GM12878 (cell line): Measurements from ENCODE around the gene LAYN. TPM values are rescaled to one million over a fixed set of nuclear protein-coding genes. Genes with fewer than 3 reads are reported as not detected.

Experiments
- ATAC-seq: fragments of 200-7000 bp; cut with Tn5 transposase; 3 replicates; pipeline ENCODE4 v1.9.1; 2020; ENCODE audit warnings: mild to moderate bottlenecking, moderate library complexity
- BruUV-seq: library from RNA; stranded (reverse); fragments of 400-500 nt; replicated peaks from 2 replicates; lab custom pipeline; 2021; lab: Mats Ljungman, UMichigan
- CTCF ChIA-PET: fragments of 300-600 bp; sonication (Branson Sonifier 250); formaldehyde crosslinking; extraction: SDS; loops from one replicate; lab custom pipeline; 2021; ENCODE audit warnings: inconsistent platforms; lab: Yijun Ruan, JAX
- POLR2A ChIA-PET: fragments of 350-600 bp; formaldehyde crosslinking; extraction: SDS; loops from one replicate; lab custom pipeline; 2021; ENCODE audit warnings: inconsistent platforms; lab: Charles Lee
- RAD21 ChIA-PET: fragments of 300-600 bp; sonication (Branson Sonifier 250); formaldehyde crosslinking; loops from one replicate; lab custom pipeline; 2023; ENCODE audit warnings: antibody characterized with exemption; ENCODE audit not compliant: unreplicated experiment; lab: Charles Lee
- SMC1A ChIA-PET: fragments of 300-600 bp; sonication (Branson Sonifier 250); formaldehyde crosslinking; loops from one replicate; lab custom pipeline; 2023; ENCODE audit not compliant: unreplicated experiment, uncharacterized antibody; lab: Charles Lee
- DNase-seq: peaks from one replicate; pipeline ENCODE4 v3.0.0-alpha.2; 2011; ENCODE audit warnings: low read depth, low spot score
- FAIRE-seq: peaks from 3 replicates; lab custom pipeline; 2011; peaks lifted over from hg19 to GRCh38; lab: Jason Lieb, UNC
- H2AFZ ChIP-seq: 2 replicates; pipeline ENCODE4 v1.6.0; 2011; ENCODE audit warnings: low read depth, low read length, control low read depth; ENCODE audit not compliant: control insufficient read depth
- H3K27ac ChIP-seq: 2 replicates; pipeline ENCODE4 v1.5.1; 2011; ENCODE audit warnings: control low read depth; ENCODE audit not compliant: control insufficient read depth, insufficient read depth
- H3K27me3 ChIP-seq, 2 experiments: replicated peaks in 1 of 2; 2 replicates each; pipeline versions ENCODE4 v1.6.0 to v1.6.1; 2011; ENCODE audit warnings: low read length in 1 of 2; ENCODE audit not compliant: control insufficient read depth in 2 of 2, insufficient read depth in 2 of 2
- H3K36me3 ChIP-seq, 2 experiments: 2 replicates each; pipeline ENCODE4 v1.5.1; 2011; ENCODE audit warnings: low read length in 1 of 2; ENCODE audit not compliant: control insufficient read depth in 2 of 2, insufficient read depth in 2 of 2
- H3K4me1 ChIP-seq: 2 replicates; pipeline ENCODE4 v1.6.1; 2011; ENCODE audit warnings: mild to moderate bottlenecking, low read length, moderate library complexity, mixed read lengths; ENCODE audit not compliant: control insufficient read depth, insufficient read depth
- H3K4me2 ChIP-seq: 2 replicates; pipeline ENCODE4 v1.6.0; 2011; ENCODE audit warnings: control low read depth; ENCODE audit not compliant: control insufficient read depth, insufficient read depth
- H3K4me3 ChIP-seq: fragments of 200-600 bp; sonication (generic); 2 replicates; pipeline ENCODE4 v1.5.1; 2016
- H3K79me2 ChIP-seq: 2 replicates; pipeline ENCODE4 v1.6.0; 2011; ENCODE audit warnings: low read length; ENCODE audit not compliant: control insufficient read depth, insufficient read depth
- H3K9ac ChIP-seq: 2 replicates; pipeline ENCODE4 v1.8.0; 2011; ENCODE audit warnings: low read length, control low read depth, mixed read lengths; ENCODE audit not compliant: control insufficient read depth, insufficient read depth
- H3K9me3 ChIP-seq: replicated peaks from 3 replicates; pipeline ENCODE4 v1.5.1; 2011; ENCODE audit warnings: mild to moderate bottlenecking, low read length; ENCODE audit not compliant: control insufficient read depth, insufficient read depth
- H4K20me1 ChIP-seq: 2 replicates; pipeline ENCODE4 v1.6.0; 2011; ENCODE audit not compliant: control insufficient read depth, insufficient read depth
- EED ChIP-seq: sonication (generic); IDR thresholded peaks from 2 replicates; pipeline ENCODE4 v1.6.1; 2016; ENCODE audit warnings: antibody characterized with exemption, low read depth
- EGR1 ChIP-seq, 2 experiments: IDR thresholded peaks; 1 replicate in 1 of 2; 2 replicates in 1 of 2; pipeline ENCODE4 v1.6.1; 2011 to 2012; ENCODE audit warnings: low read depth in 2 of 2, low read length in 2 of 2, borderline replicate concordance in 1 of 2, mild to moderate bottlenecking in 1 of 2, moderate library complexity in 1 of 2
- EP300 ChIP-seq, 2 experiments: fragments of 150-350 bp in 1 of 2; IDR thresholded peaks; 2 replicates each; pipeline ENCODE4 v1.6.1; 2011 to 2012; ENCODE audit warnings: low read depth in 2 of 2, low read length in 2 of 2, borderline replicate concordance in 1 of 2, improper control_type of control experiment in 1 of 2, inconsistent platforms in 1 of 2; ENCODE audit not compliant: control insufficient read depth in 1 of 2
- MYB ChIP-seq: fragments of 150-350 bp; IDR thresholded peaks from 2 replicates; pipeline ENCODE4 v1.6.1; 2014; ENCODE audit warnings: mild to moderate bottlenecking, low read depth, low read length, borderline replicate concordance
- NFIC ChIP-seq: IDR thresholded peaks from 2 replicates; pipeline ENCODE4 v1.6.1; 2012; ENCODE audit warnings: low read depth, mild to moderate bottlenecking, inconsistent platforms, low read length, moderate library complexity
- NR2C1 ChIP-seq: fragments of 450-650 bp; IDR thresholded peaks from 2 replicates; pipeline ENCODE4 v1.6.1; 2017; ENCODE audit warnings: antibody characterized with exemption, mild to moderate bottlenecking, moderate library complexity
- POLR2AphosphoS2 ChIP-seq: IDR thresholded peaks from 2 replicates; pipeline ENCODE4 v1.6.1; 2011; ENCODE audit warnings: low read depth, mild to moderate bottlenecking, low read length, improper control_type of control experiment, moderate library complexity
- ZBED1 ChIP-seq: IDR thresholded peaks from 2 replicates; pipeline ENCODE4 v1.6.1; 2016; ENCODE audit warnings: borderline replicate concordance
- WGBS: methylation state at CpG from one replicate; pipeline ENCODE4 v1.1.6; 2016; ENCODE audit warnings: low lambda C conversion rate; ENCODE audit not compliant: insufficient replicate concordance, insufficient coverage; ENCODE audit errors: missing lambda C conversion rate; 5-methylcytosine and 5-hydroxymethylcytosine counted together
- in situ Hi-C: fragments of 300-500 bp; cut with MboI; formaldehyde crosslinking; loops from 9 replicates; pipeline ENCODE4 v1.14.3; 2018; ENCODE audit warnings: mixed read lengths
- intact Hi-C: fragments of 100-400 bp; cut with micrococcal nuclease; formaldehyde crosslinking; loops from one replicate; pipeline ENCODE4 v1.14.2; 2022; ENCODE audit not compliant: unreplicated experiment
- polyA plus RNA-seq, 11 experiments: library from polyadenylated mRNA; depleted of rRNA in 4 of 11; unstranded in 6 of 11; stranded (reverse) in 5 of 11; fragments of >200 nt; fragmentation: Nextera tagmentation in 4 of 11; fragmentation: Illumina TruSeq in 1 of 11; extraction: Ambion mirVana in 4 of 11; extraction: Trizol in 1 of 11; gene quantifications; 1 replicate in 1 of 11; 2 replicates in 10 of 11; pipeline versions ENCODE4 v1.2.1 to v1.2.3, GENCODE V29; 2011 to 2016; ENCODE audit warnings: inconsistent platforms in 2 of 11, missing spikeins in 2 of 11, low read depth in 1 of 11
- total RNA-seq, 4 experiments: library from RNA; depleted of rRNA in 3 of 4; stranded (reverse); fragments of >200 nt in 3 of 4; fragmentation: Illumina TruSeq in 1 of 4; extraction: Trizol in 1 of 4; gene quantifications; 2 replicates each; pipeline versions ENCODE4 v1.2.1 to v1.2.3, GENCODE V29; 2013 to 2021

LAYN gene
- total and polyA plus RNA-seq, 10 of the 15 experiments (the other 5 are each of a cell fraction or from before 2014, with no cell fraction given) = 0.06 to 0.14 (median 0.10) TPM; not detected in 7

- H3K4me2 ChIP-seq = no peak overlapping the region
- no TSS peak for BruUV-seq
- no peak overlapping the region for H3K4me3 ChIP-seq
- ATAC-seq (no peak), DNase-seq (no peak), FAIRE-seq (no peak)
- H2AFZ ChIP-seq = no peak overlapping the region
- TF ChIP-seq ZBED1 (no peak), EED (no peak), EGR1 (IDR thresholded peaks at IDR 0.05; ENCODE audit: borderline replicate concordance in 1 of 2, low read depth in 2 of 2, low read length in 2 of 2) (no peak), NFIC (no peak), NR2C1 (no peak), MYB (no peak), POLR2AphosphoS2 (no peak), EP300 (IDR thresholded peaks at IDR 0.05; ENCODE audit: borderline replicate concordance in 1 of 2, control insufficient read depth in 1 of 2, low read depth in 2 of 2, low read length in 2 of 2) (no peak)
- H3K27me3 ChIP-seq = no peaks in the 10 kb centered on the region
- SMC1A ChIA-PET = interaction anchor here (1.6 kb wide), 1 partner anchor 12 kb away, joined by 4 read pairs; no protein-coding TSS in a partner anchor
- CTCF ChIA-PET = interaction anchor here (0.8 kb wide), 1 partner anchor 11 kb away, joined by 3 read pairs; no protein-coding TSS in a partner anchor
- no peak overlapping the region for H3K27ac ChIP-seq
- H3K4me1 ChIP-seq = no peaks in the 10 kb centered on the region
- H4K20me1 ChIP-seq = no peaks in the 10 kb centered on the region
- no peaks in the 10 kb centered on the region for H3K9me3 ChIP-seq
- H3K79me2 ChIP-seq = no peaks in the 10 kb centered on the region
- POLR2A ChIA-PET = no interaction called here
- in situ Hi-C loops (no loop called here), intact Hi-C loops (loop anchor here (5.0 kb wide), 1 partner anchor 126 kb away; no protein-coding TSS in a partner anchor)
- RAD21 ChIA-PET = no interaction called here
- WGBS = 17% methylated on average over 4 of the region's 4 CpGs
- H3K36me3 ChIP-seq = no peaks in the 10 kb centered on the region
- H3K9ac ChIP-seq = no peak overlapping the region
Measured at GRCh38 chr11:111577821-111578220, 37.3 kb downstream of the LAYN start.
